HFFc6 (cell line): ENCODE measurements around the gene CFAP97D1. TPM values are rescaled to one million over a fixed set of nuclear protein-coding genes. Genes with fewer than 3 reads are reported as not detected.

Experiments
- DNase-seq: peaks from one replicate; pipeline ENCODE4 v3.0.0-alpha.2; 2018
- H3K27ac Mint-ChIP-seq: 2 replicates; pipeline ENCODE4 v1.8.0; 2020; ENCODE audit warnings: mild to moderate bottlenecking, mixed read lengths
- H3K27me3 Mint-ChIP-seq: 2 replicates; pipeline ENCODE4 v1.8.0; 2021; ENCODE audit warnings: mild to moderate bottlenecking, moderate library complexity, mixed read lengths; ENCODE audit not compliant: insufficient read depth
- H3K36me3 Mint-ChIP-seq: 2 replicates; pipeline ENCODE4 v1.8.0; 2021; ENCODE audit warnings: low read depth, mixed read lengths
- H3K4me1 Mint-ChIP-seq: 2 replicates; pipeline ENCODE4 v1.8.0; 2020; ENCODE audit warnings: low read depth, mixed read lengths
- H3K4me3 Mint-ChIP-seq: 2 replicates; pipeline ENCODE4 v1.8.0; 2020; ENCODE audit warnings: mild to moderate bottlenecking, moderate library complexity, mixed read lengths
- H3K9me3 Mint-ChIP-seq: 2 replicates; pipeline ENCODE4 v1.8.0; 2020; ENCODE audit warnings: mild to moderate bottlenecking, mixed read lengths
- CTCF ChIP-seq: fragments of 200-600 bp; sonication (generic); IDR thresholded peaks from 2 replicates; pipeline ENCODE4 v1.5.0; 2021; ENCODE audit warnings: antibody characterized with exemption, mild to moderate bottlenecking
- long read RNA-seq: library from polyadenylated mRNA; unstranded; transcript quantifications from one replicate; pipeline ENCODE4 v2.0.0, GENCODE V29; 2019
- total RNA-seq, 6 experiments: library from RNA; stranded (reverse); fragmentation: NEBNext Ultra II Directional; extraction: Animal tissue kit (Norgen Biotek cat#: 25700); gene quantifications; 2 replicates in 1 of 6; 3 replicates in 5 of 6; pipeline ENCODE4 v1.2.3, GENCODE V29; 2021

The CFAP97D1 gene
- not detected for total RNA-seq
- long read RNA-seq, result 0 reads

GRCh38 chr17:43780135-43780534 is at the start of gene CFAP97D1:
TSS of gene CFAP97D1 (plus strand) at chr17:43780435. CDS start at chr17:43780463, 28 bp downstream.
- no peak for TF ChIP-seq CTCF
- Mint-ChIP-seq H3K4me1 (peaks cover 33% of the 10 kb centered on the region), H3K4me3 (peak within 1 kb of the TSS; percentile 83), H3K9me3 (no peaks in the 10 kb centered on the region), H3K36me3 (peaks cover 4% of the 10 kb centered on the region; the same call in 1 of the 2 replicates), H3K27ac (no peak within 1 kb of the TSS; the same call in 1 of the 2 replicates), H3K27me3 (peaks cover 35% of the 10 kb centered on the region)
- DNase-seq, result no peak

- H3K27ac Mint-ChIP-seq, result peak overlapping the region; percentile 69
- TF ChIP-seq CTCF, result no peak
Observed at GRCh38 chr17:43732958-43733357, 47.3 kb upstream of the CFAP97D1 start.

DNA sequence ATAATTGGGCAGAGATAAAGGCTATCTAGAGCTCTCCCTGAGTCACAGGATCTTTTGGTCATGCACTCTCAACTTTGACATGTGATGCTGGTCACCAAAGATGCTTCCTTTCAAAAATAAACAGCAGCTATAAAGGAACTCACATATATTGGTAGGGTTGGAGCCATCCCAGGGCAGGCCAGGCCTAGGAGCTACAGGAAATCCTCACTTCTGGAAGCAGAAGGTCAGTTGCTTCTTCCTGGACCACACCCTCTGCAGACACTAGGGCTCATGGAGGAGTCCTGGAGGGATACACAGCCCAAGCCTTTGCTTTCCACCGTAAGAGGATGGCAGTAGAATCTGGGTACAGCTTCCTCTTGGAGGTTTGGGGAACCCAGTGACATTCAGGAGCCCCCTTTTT is 46.3 kb upstream of the CFAP97D1 start:
- Mint-ChIP-seq H3K27ac (peak overlapping the region; percentile 69; the same call in 1 of the 2 replicates), H3K4me3 (peak overlapping the region; percentile 16), H3K4me1 (peaks cover 60% of the 10 kb centered on the region), H3K36me3 (no peaks in the 10 kb centered on the region), H3K9me3 (no peaks in the 10 kb centered on the region), H3K27me3 (peaks cover 6% of the 10 kb centered on the region)
- no peak for DNase-seq
- no peak for TF ChIP-seq CTCF

More at GRCh38 chr17:43732958-43733357, 47.3 kb upstream of the CFAP97D1 start:
- Mint-ChIP-seq H3K4me1 (peaks cover 59% of the 10 kb centered on the region), H3K36me3 (no peaks in the 10 kb centered on the region), H3K27me3 (peaks cover 6% of the 10 kb centered on the region; the same call in 1 of the 2 replicates), H3K4me3 (peak overlapping the region; percentile 51), H3K9me3 (no peaks in the 10 kb centered on the region)
- peak; percentile 78 for DNase-seq

- H3K27me3 Mint-ChIP-seq, result peaks cover 6% of the 10 kb centered on the region
- no peak overlapping the region for H3K4me3 Mint-ChIP-seq
Observed at GRCh38 chr17:43734376-43734775, 45.9 kb upstream of the CFAP97D1 start.

GRCh38 chr17:43736389-43736788 is 43.8 kb upstream of the CFAP97D1 start:
- Mint-ChIP-seq H3K27ac (no peak overlapping the region), H3K4me3 (no peak overlapping the region), H3K27me3 (peaks cover 6% of the 10 kb centered on the region), H3K36me3 (no peaks in the 10 kb centered on the region), H3K9me3 (no peaks in the 10 kb centered on the region), H3K4me1 (peaks cover 68% of the 10 kb centered on the region)
- no peak for DNase-seq
- TF ChIP-seq CTCF, result no peak

More at GRCh38 chr17:43734376-43734775, 45.9 kb upstream of the CFAP97D1 start:
- DNase-seq, result peak; percentile 27
- Mint-ChIP-seq H3K36me3 (no peaks in the 10 kb centered on the region), H3K9me3 (no peaks in the 10 kb centered on the region), H3K4me1 (peaks cover 64% of the 10 kb centered on the region), H3K27ac (0 out of 2 replicates have a peak overlapping the region, but pooled peaks have one; percentile 69)
- TF ChIP-seq CTCF, result no peak
